Ectodermal cell (in vitro differentiated cells): Measurements from ENCODE around the gene PARD6G.

Experiments used
- H3K27ac ChIP-seq: 2 replicates; pipeline ENCODE4 v1.7.0; 2013; ENCODE audit warnings: mild to moderate bottlenecking, low read depth, low read length; ENCODE audit not compliant: insufficient read depth, poor library complexity, severe bottlenecking
- H3K27me3 ChIP-seq: 2 replicates; pipeline ENCODE4 v1.7.0; 2013; ENCODE audit warnings: mild to moderate bottlenecking, low read length; ENCODE audit not compliant: insufficient read depth, control insufficient read depth, poor library complexity, severe bottlenecking
- H3K36me3 ChIP-seq: one replicate; pipeline ENCODE4 v1.7.0; 2013; ENCODE audit warnings: low read length; ENCODE audit not compliant: control insufficient read depth, insufficient read depth
- H3K4me1 ChIP-seq: one replicate; pipeline ENCODE4 v1.7.0; 2013; ENCODE audit warnings: low read length; ENCODE audit not compliant: control insufficient read depth, insufficient read depth
- H3K4me3 ChIP-seq: 2 replicates; pipeline ENCODE4 v1.7.0; 2013; ENCODE audit warnings: low read depth, low read length, control low read depth; ENCODE audit not compliant: insufficient read depth
- H3K9me3 ChIP-seq: 2 replicates; pipeline ENCODE4 v1.7.0; 2013; ENCODE audit warnings: mild to moderate bottlenecking, low read length, moderate library complexity; ENCODE audit not compliant: control insufficient read depth
- WGBS, 2 experiments: methylation state at CpG; one replicate each; pipeline ENCODE4 v1.1.7; 2013; ENCODE audit warnings: missing lambda C conversion rate in 2 of 2; 5-methylcytosine and 5-hydroxymethylcytosine counted together

Gene PARD6G

GRCh38 chr18:80200171-80200931 is 47.0 kb downstream of the PARD6G start:
- H3K4me1 ChIP-seq: peaks cover 34% of the 10 kb centered on the region
- no peaks in the 10 kb centered on the region for H3K36me3 ChIP-seq
- 64 to 77% methylated on average over 17 of the region's 17 CpGs for WGBS, 2 experiments
- H3K9me3 ChIP-seq: no peaks in the 10 kb centered on the region
- no peak overlapping the region for H3K27ac ChIP-seq
- H3K27me3 ChIP-seq: no peaks in the 10 kb centered on the region
- H3K4me3 ChIP-seq: no peak overlapping the region

- 97 to 98% methylated on average over 15 of the region's 15 CpGs for WGBS, 2 experiments
- Histone ChIP-seq H3K4me3 (no peak overlapping the region), H3K4me1 (peaks cover 34% of the 10 kb centered on the region), H3K27me3 (no peaks in the 10 kb centered on the region), H3K9me3 (no peaks in the 10 kb centered on the region), H3K27ac (peak overlapping the region; percentile 2), H3K36me3 (no peaks in the 10 kb centered on the region)
Observed at GRCh38 chr18:80198994-80199748, 48.1 kb downstream of the PARD6G start.

DNA sequence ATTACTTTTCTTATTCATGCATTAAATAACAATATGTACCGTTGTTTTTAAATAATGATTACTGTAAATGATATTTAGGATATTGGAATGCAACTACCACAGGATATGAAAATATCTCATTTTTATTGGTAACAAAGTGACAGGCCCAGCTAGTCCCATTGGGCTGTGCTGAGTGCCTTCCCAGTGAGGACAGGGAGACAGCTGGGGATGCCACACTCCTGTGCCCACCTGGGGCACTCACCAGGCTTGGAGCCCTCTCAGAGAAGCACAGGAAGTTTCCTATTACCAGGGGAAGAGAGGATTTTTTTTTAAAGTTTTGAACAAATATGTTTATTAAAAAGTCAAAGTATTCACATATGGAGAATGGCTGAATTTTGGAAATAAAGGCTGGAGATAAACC is 48.9 kb downstream of the PARD6G start:
- WGBS, 2 experiments: no CpG with 5 or more reads among the region's 1 CpG
- Histone ChIP-seq H3K9me3 (no peaks in the 10 kb centered on the region), H3K4me3 (no peak overlapping the region), H3K27me3 (no peaks in the 10 kb centered on the region), H3K4me1 (peaks cover 32% of the 10 kb centered on the region), H3K36me3 (no peaks in the 10 kb centered on the region), H3K27ac (no peak overlapping the region)

- H3K27ac ChIP-seq: peak overlapping the region; percentile 45
- no peaks in the 10 kb centered on the region for H3K27me3 ChIP-seq
- no peak overlapping the region for H3K4me3 ChIP-seq
- H3K9me3 ChIP-seq: no peaks in the 10 kb centered on the region
- 85 to 93% methylated on average over 4 of the region's 4 CpGs for WGBS, 2 experiments
- peaks cover 30% of the 10 kb centered on the region for H3K4me1 ChIP-seq
- no peaks in the 10 kb centered on the region for H3K36me3 ChIP-seq
Observed at GRCh38 chr18:80197528-80197927, 49.8 kb downstream of the PARD6G start.

GRCh38 chr18:80196528-80197320 is 50.6 kb downstream of the PARD6G start:
- WGBS, 2 experiments: 16 to 23% methylated on average over 9 to 10 of the region's 13 CpGs
- Histone ChIP-seq H3K36me3 (no peaks in the 10 kb centered on the region), H3K27me3 (no peaks in the 10 kb centered on the region), H3K4me1 (peaks cover 27% of the 10 kb centered on the region), H3K27ac (peak overlapping the region; percentile 45), H3K9me3 (no peaks in the 10 kb centered on the region), H3K4me3 (no peak overlapping the region)

- no peaks in the 10 kb centered on the region for H3K36me3 ChIP-seq
- H3K27ac ChIP-seq: no peak overlapping the region
- H3K4me1 ChIP-seq: peaks cover 15% of the 10 kb centered on the region
- H3K9me3 ChIP-seq: no peaks in the 10 kb centered on the region
- WGBS, 2 experiments: 90 to 92% methylated on average over 15 of the region's 15 CpGs
- no peak overlapping the region for H3K4me3 ChIP-seq
- no peaks in the 10 kb centered on the region for H3K27me3 ChIP-seq
Observed at GRCh38 chr18:80194874-80195570, 52.3 kb downstream of the PARD6G start.

- Histone ChIP-seq H3K4me1 (peaks cover 15% of the 10 kb centered on the region), H3K4me3 (no peak overlapping the region), H3K27ac (no peak overlapping the region), H3K27me3 (no peaks in the 10 kb centered on the region), H3K9me3 (no peaks in the 10 kb centered on the region), H3K36me3 (no peaks in the 10 kb centered on the region)
- 84 to 91% methylated on average over 5 of the region's 5 CpGs for WGBS, 2 experiments
Observed at GRCh38 chr18:80193701-80194100, 53.6 kb downstream of the PARD6G start.

DNA sequence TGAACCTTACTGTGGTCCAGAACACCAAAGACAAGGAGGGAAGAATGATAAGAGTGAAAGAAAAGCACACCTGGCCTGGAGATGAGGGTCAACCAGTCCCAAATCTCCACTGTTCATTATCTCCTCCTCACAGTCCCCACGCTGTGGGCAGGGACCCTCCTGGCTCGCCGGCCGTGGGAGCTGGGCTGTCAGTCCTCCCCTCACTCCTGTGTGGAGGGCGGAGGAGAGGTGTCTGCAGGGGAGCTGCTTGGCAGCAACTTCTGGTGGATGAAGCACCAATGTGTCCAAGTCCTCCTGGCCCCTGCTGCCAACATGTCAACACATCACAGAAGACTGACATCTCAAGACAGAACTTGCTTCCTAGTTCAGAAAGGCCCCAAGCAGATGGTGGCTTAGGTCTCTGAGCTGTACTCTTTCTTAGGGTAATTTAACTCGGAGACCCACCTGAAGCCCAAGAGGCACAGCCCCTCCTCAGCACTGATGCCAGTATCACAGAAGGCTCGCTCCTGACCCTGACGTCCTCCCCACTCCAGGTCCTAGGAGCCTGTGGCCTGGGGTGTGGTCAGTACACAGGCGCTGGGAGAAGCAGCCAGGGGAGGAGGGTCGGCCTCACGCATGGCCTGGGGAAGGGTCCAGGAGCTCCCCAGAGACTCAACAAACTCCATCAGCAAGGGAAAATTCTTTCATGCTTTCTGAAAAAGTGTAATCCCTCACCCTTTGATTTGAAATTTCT is 54.5 kb downstream of the PARD6G start:
- 95% methylated on average over 10 to 11 of the region's 11 CpGs for WGBS, 2 experiments

DNA sequence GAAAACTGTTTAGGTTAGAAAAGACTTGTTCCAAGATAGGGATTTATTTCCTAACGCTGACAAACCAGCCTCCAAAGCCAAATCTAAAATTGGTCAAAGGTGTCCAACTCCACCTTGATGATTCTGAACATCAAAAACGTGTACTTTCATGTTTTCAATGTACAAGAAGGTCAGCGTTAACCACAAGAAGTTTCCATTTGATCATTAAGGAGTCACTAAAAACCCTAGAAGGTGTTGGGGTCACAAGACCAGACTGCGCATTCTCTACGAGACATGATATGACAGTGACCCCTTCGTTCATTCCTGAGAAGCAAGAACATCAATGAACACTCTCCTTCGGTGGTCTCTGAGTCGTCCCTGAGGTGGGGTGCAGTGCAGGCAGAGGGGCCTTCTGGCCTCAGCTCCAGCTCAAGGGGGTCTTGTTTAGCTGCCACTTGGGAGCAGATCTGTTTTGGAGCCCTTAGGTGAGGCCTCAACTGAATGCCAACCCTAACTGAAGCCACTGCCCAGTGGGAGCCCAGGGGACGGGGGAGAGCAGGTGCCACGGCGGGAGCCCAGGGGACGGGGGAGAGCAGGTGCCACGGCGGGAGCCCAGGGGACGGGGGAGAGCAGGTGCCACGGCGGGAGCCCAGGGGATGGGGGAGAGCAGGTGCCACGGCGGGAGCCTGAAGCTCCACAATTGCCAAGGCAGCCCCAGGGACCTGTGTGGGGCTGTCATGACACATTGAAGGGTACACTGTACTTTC is 55.2 kb downstream of the PARD6G start:
- WGBS, 2 experiments: 89 to 93% methylated on average over 19 of the region's 19 CpGs
- H3K27me3 ChIP-seq: no peaks in the 10 kb centered on the region
- H3K4me3 ChIP-seq: no peak overlapping the region
- no peaks in the 10 kb centered on the region for H3K9me3 ChIP-seq
- H3K36me3 ChIP-seq: no peaks in the 10 kb centered on the region
- H3K27ac ChIP-seq: no peak overlapping the region
- H3K4me1 ChIP-seq: peaks cover 5% of the 10 kb centered on the region

More for the DNA sequence above, 54.5 kb downstream of the PARD6G start:
- peaks cover 12% of the 10 kb centered on the region for H3K4me1 ChIP-seq
- H3K36me3 ChIP-seq: no peaks in the 10 kb centered on the region
- H3K9me3 ChIP-seq: no peaks in the 10 kb centered on the region
- no peak overlapping the region for H3K27ac ChIP-seq
- H3K27me3 ChIP-seq: no peaks in the 10 kb centered on the region
- no peak overlapping the region for H3K4me3 ChIP-seq
